CD4-positive, alpha-beta T cell treated with Interleukin-21 for 1 hour (primary cell): Measurements from ENCODE around the gene ITGB6.

ENCODE experiments used
- DNase-seq: peaks from one replicate; pipeline ENCODE4 v3.0.0-alpha.2; 2020

ITGB6 gene

DNA sequence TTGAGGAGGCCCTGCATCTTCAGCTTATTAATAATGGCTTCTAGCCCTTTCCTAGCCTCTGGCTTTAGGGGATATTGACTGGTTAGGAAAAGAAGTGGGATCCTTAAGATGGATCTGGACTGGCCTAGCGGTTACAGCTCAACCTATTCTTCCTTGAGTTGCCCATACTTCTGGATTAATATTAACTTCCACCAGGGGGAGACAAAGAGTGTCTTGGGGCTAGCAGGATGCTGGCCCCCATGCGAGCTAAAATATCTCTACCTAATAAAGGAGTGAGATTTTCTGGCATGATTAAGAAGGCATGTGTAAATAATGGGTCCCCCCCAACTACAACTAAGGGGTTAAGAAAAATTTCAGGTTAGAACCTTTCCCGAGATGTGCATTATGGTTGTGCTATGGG, 114.4 kb downstream of the ITGB6 start:
- no peak for DNase-seq

DNA sequence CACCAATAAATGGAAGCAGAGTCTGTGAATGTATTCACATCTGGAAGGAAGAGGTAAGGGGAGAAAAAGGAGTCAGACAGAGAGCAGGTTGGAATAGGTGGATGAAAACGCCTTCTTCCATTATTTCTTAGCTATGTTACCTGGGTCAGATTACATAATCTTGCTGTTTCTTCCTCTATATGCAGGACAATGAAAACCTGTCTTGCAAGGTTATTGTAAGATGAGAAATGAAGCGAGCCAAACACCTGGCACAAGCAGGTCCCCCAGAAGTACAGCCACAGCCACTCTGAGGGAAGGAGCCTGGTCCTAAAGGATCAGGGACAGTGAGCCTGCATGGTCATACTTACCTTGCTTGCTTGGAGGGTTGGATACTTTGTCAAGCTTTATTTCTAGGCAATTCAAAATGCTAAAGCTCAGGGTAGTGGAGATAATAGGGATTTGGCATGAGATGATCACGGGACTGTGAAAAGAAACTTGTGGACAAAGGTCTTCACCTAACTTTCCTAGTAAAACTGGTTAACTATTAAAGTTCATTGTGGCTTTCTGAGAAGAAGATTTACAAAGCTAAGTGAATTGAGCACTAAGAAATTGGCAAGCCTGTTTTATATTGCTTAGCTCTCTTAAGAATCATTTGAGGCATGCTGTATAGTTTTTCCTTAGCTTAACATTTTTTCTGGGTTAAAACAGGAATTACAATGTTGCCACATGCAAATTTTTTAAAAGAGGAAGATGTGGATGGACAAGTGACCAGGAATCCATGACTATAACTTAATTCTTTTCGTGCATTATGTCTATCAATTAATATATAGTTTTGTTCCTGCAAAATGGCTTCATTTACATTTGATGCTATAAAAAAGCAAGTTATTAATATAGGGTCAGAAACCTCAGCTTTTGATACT, 121.9 kb downstream of the ITGB6 start:
- DNase-seq: no peak

DNA sequence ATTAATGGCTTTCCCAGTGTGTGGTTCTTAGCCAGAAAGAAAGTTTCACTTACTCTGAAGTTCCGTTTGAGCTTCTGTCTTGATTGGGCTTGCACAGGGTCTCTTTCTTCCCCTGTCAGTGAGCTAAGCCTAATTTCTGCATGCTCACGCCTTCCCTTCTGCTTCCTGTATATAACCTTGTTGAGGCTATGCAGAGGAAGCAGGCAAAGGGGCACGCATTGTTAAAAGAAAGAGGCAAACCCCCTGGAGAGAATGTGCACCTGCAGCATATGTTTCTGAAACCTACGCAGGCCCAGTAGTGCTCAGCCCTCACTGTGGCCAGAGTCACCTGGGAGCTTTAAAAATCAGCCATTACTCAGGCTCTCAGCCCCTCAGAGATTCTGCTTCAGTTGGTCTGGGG, 123.2 kb downstream of the ITGB6 start:
- no peak for DNase-seq

DNA sequence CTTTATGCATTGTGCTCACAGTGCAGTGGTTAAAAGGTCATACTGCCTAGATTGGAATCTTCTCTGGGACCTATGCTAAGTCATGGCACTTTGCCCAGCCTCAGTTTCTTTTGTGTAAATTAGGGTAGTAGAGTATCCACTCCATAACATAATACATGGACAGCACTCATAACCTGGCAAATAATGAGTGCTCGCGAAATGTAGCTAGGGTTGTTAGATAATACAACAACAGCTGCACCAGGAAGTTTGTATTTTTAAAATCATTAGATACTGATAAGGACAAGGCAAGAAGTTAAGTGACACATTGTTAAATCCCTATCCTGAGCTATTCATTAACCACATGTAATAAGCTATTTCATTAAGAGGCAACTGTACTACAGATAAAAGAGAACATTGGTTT, 123.8 kb downstream of the ITGB6 start:
- DNase-seq: no peak

DNA sequence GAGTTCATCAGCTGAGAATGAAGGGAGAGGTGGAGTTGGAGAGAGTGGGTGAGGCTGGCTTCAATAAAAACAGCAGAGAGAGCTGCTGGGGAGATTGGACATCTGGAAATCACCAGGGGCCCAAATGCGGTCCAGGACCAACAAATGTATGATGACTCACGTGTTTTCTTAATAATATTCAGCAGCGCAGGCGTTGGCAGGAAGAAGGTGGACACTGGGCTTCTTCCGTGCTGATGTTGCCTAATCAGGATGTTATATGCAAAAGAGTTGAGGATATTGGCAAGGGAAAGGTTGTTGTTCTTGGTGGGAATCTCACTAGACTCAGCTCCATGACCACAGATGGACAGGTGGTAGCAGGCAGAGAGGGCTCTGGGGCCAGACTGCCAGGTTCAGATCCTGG, 124.9 kb downstream of the ITGB6 start:
- no peak for DNase-seq

DNA sequence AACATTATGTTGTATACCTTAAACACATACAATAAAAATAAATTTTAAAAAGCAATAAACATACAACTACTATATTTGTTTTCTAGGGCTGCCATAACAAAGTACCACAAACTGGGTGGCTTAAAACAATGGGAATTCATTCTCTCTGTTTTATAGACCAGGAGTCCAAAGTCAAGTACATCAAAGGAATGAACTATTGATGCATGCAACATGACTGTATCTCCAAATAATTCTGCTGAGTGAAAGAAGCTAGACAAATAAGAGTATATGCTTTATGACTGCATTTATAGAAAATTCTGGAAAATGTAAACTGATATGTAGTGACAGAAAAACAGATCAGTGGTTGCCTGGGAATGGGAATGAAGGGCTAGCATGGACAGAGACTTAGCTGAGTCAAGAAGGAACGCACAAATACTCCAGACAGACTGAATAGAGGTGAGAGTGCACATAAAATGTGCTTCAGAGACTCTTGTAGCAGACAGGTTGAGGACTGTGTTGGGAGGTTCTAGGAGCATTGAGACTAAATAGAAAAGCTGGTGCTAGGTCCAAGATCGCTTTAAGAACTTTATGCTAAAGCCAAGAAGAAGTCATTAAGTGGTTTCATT, 126.7 kb downstream of the ITGB6 start:
- no peak for DNase-seq

DNA sequence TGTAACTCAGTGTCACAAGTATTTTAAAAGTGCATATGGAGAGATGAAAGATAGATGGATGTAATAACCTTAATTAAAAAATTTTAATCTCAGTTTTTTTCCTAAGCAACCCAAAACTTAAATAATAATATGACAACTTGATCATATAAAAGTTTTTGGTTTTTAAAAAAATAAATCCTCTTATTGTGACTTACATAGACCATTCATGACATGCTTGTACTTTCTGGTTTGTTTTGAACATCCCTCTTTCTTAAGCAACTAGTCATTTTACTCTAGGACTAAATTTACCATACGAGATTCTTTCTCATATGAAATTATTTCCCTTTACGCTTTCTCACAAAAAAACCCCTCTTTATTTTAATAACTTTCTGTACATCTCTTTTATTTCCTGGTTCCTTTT, 131.2 kb downstream of the ITGB6 start:
- DNase-seq: no peak

DNA sequence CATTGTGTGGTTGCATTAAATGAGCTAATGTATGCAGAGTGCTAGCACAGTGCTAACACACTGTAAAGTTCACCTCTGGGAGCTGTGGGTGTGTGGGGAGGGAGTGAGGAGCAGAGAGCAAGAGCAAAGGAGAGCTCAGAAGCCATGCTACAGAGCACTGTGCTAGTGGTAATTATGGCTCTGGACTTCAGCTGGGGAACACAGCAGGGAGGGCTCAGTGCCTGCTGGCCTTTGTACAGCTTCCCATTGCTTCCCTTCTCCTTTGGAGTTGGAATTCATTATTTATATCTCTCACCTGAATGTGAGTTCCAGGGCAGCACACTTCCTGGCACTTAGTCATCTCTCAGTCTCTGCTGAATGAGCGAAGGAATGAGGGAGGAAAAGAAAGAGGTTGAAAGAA, 135.2 kb downstream of the ITGB6 start:
- no peak for DNase-seq

DNA sequence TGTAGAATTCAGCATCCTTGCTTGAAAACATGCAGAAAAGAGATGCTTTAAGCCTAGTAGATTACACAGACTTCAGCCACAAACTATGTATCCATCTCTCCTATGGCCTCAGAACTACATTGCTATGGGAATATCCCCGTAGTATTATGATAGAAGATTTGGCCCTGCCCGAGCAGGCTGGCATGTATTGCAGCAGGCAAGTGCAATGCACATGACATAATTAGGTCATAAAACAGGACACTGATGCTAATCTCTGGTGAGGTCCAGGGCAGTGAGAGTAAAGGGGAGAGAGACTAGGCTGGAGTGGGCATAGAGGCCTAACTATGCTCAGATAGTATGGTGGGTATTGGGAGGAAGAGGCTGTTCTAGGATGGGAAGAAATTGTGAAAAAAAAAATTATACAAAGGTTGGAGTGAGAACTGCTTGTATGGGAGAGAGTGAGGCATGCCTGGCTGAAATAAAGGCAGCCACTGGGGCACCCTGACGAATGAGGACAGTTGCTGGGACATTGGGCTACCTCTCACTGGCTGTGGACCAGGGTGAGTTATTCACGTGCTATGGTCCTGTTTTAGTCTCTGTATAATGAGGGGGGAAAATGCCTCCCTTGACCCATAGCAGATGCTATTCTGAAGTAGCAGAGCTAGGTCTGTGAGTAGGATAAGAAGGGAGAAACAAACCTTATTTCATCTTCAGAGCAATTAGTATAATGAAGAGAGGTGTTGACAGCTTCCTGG, 136.0 kb downstream of the ITGB6 start:
- no peak for DNase-seq

DNA sequence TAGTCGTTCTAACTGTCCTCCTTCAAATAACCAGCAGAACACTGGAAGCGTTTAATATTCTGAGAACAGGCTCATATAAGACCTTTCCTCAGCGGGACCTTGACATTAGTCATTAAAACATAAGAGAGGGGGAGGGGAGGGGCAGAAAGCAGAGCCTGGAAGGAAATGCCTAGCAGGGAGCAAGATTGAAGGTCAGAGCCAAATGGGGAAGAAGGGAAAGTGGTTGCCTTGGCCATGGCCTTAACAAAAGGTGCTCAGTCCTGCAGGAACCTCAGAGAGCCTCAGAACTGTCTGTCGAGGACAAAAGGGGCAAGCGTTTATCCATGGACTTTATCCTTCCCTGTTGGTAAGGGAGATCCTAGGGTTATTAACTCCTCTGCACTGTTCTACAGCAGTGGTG, 136.8 kb downstream of the ITGB6 start:
- no peak for DNase-seq

DNA sequence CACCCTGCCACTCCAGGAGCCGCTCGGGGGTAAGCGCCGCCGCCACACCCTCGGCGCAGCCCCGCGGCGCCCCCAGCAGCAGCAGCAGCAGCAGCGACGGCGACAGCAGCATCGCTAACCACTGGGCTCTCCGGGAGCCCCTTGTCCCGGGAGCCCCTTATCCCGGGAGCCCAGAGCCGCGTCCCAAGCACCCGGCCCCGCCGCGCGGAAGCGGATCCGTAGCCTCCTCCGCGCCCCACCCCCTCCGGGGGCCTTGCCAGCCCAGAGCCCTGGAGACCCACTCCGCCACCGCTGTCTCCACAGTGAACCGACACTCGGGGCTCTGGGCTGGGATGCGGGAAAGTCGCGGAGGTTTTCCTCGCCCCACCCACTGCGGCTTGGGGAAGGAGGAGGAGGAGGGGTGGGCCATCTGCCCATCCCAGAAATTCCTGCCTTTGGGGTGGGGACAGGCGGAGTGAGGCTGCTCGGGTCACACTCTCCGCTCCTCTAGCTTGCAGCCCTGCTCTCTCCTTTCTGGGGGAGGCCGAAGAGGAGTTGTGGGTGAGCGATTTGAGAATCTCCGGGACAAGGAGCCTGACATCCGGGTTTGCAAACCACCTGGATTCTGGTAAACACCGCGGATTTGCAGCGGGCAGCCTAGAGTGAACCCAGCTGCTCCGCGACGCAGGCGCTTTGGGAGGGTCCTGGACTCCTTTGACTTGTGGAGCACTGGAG, 137.6 kb downstream of the ITGB6 start, which contains the start of gene PLA2R1:
Gene PLA2R1 (minus strand): TSS at position 324 of the 714 bp plus-strand sequence. CDS start 212 bp downstream, at position 112.
- DNase-seq: no peak

DNA sequence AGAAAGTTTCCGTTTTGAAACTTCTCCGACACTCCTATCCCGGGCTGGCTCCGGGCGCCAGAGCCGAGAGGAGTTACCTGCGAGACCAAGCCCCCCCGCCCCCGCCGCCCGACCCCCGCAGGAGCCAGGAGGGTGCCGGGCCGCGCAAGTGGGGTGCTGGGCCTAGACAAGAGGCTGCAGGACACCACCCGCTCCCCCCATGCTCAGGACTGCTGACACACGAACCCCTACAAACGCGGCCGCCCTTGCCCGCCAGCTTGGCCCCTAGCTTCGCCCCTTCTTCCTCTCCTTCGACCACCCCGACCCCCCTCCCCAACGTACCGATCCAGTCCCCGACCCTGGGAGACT, 138.2 kb downstream of the ITGB6 start:
- no peak for DNase-seq

DNA sequence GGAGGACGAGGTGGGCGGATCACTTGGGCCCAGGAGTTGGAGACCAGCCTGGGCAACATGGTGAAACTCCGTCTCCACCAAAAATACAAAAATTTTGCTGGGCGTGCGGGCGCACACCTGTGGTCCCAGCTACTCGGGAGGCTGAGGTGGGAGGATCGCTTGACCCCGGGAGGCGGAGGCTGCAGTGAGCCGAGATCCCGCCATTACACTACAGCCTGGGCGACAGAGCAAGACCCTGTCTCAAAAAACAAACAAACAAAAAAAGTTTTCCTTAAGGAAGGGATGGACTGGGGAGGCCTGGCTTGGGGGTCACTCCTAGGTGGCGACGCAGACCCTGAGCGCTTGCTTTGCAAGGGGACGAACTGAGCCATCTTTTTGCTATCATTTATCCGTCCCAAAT, 138.5 kb downstream of the ITGB6 start:
- no peak for DNase-seq

DNA sequence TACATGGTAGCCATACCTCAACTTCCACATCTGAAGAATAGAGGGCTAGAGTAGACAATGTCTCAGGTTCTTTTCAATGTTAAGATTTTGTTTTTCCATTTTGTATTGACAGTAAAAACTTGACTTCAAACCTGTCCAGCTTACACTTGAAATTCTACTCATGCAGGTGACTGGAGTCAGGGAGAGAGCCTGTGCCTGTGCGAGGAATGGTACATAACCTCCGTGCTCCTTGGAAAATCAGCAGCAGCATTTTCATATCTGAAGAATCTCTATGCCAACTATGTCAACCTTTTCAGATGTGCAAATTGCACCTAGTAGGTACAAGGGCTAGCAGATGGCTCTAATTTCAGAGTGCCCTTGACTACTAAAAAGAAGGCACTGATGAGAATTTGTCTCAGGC, 139.8 kb downstream of the ITGB6 start:
- DNase-seq: no peak

DNA sequence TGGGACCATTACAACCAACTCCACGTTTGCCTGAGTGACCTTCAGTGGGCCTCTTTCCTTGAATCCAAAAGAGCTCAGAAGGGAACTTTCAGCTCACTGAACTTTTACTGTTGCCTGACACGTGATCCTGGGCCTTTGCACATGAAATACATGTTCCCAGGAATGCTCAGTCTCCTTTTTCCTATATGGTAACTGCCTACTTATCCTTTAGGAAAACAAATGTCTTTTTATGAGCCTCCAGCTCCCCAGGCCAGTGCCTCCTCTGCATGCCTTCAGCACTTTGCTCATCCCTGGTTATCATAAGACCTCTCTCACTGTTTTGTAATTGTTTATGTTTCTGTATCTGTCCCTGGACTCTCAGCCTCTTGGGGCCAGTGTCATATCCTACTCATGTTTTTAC, 142.7 kb downstream of the ITGB6 start:
- DNase-seq: no peak

DNA sequence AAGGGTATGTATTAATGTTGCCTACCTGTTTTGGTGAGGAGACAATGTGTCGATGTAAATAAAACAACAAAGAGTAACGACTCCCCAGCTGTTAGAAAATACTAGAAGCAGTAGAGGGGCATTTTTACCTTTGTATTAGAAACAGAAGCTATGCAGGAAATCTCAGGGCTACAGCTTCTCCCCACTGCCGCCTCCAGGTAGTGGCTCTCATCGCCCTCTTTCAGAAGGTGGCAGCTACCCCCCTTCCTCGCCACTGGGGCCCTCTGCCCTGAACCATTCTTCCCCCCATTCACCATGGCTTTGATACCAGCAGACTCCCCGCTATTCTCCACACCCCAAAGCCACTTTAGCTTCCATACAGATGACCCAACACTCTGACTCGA, 144.4 kb downstream of the ITGB6 start:
- no peak for DNase-seq

DNA sequence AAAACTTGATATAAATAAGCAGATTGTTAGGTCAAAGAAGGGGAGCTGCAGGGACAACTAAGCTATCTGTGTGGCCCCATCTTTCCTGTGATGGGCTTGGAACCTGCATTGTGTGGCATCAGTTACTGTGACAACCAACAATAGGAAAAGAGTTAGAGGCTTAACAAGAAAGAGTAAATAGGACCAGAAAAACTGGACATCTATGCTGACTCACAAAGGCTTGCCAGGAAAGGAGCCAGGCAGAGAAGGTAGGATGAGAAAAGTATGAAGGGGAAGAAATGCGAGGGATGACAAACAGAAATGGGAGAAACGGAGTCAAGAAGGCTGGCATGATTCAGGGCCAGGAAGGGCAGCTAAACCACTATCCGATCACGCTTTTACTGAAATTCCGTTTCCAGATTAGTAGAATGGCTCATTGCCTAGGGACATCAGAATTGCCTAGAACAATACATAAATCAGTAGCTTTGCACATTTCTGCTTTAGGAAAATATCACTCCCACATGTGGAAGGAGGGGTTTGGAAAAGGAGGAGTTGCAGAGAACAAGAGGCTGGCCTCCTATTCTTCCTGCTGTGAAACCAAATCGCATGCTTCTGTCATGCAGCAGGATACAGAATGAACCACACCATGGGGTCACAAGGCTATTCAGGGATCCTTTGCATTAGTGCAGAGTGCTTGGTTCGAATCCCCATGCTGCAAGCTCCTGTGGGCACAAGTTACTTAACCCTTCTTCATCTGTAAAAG, 144.9 kb downstream of the ITGB6 start:
- DNase-seq: no peak

DNA sequence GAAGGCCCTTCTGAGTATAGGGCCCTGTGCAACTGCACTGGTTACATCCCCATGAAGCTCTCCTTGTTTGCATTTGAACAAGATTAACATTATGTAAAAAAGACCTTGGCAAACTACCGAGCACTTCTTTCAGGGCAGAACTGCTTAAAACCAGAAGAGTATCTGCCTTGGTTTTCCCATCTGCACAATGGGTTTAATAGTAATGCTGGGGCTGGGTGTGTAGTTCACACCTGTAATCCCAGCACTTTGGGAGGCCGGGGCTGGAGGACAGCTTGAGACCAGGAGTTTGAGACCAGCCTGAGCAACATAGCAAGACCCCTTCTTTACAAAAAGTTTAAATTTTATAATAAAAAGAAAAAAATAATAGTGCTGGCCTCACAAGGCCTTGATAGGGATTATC, 146.1 kb downstream of the ITGB6 start:
- DNase-seq: no peak

DNA sequence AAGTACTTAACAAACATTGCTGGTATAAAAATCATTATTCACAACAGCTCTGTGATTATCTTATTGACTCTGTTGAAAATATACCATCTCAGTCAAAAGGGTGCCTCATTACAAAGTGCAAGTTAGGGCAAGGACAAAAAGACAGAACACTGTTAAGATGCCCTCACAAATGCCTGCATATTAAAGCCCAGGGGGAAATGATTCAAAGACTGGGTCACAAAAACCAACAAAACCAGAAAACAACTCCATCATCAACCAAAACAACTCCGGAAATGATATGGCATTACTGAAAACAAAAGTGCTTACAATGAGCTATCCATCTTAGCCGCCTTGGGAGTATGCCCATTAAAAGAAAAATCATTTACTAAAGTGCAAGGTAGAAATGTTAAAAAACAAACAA, 147.5 kb downstream of the ITGB6 start:
- no peak for DNase-seq

DNA sequence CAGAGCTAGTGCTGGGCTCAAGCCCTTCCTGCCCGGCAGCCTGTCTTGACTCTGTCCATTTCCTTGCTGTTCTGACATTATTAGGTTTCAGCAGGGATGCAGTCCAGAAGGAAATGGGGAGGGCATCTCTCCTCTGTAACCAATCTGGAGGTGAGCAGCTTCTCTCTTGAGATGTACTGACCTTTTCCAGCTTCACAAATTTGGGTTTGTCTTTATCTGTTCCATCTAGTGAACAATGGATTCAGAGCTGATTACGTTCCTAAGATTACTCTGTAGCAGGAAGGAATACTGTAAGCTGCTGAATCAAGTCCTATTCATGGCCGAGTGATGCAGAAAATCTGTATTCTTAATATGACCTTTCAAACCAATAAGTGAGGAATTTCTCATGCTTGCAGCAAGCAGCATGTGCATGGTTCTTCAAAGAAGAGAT, 148.7 kb downstream of the ITGB6 start:
- no peak for DNase-seq

DNA sequence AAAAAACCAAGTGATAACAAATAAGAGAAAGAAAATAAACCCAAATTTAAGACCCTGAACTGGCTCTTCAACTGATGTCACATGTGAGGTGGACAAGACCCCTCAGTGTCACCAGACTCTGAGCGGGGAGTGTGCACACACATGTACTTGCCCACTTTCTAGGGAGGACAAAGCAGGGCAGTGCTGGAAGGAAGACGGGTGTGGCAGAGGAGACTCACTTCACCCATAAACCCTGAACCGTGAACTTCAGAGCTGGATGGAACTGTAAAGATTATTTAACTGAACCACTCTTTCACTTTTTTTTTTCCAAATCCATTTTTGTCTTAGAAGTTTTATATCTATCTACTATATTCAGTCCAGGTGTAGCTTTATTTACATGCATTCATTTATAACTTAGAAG, 149.9 kb downstream of the ITGB6 start:
- DNase-seq: no peak
